Esophagus squamous epithelium (tissue), 4 donors: ENCODE results near the gene CATSPERD.

Experiments used
- CTCF ChIP-seq, 6 experiments: fragments of 450-650 bp in 4 of 6; fragments of 200-600 bp in 2 of 6; sonication (generic) in 2 of 6; IDR thresholded peaks; one replicate each; pipeline ENCODE4 v1.5.1; 2016 to 2019; ENCODE audit warnings: antibody characterized with exemption in 6 of 6, mild to moderate bottlenecking in 4 of 6, moderate library complexity in 4 of 6
- POLR2A ChIP-seq, 4 donors: fragments of 450-650 bp; IDR thresholded peaks; one replicate each; pipeline ENCODE4 v1.6.1; 2017; ENCODE audit warnings: antibody characterized with exemption in 4 of 4, mild to moderate bottlenecking in 4 of 4, moderate library complexity in 3 of 4

- TF ChIP-seq CTCF (IDR thresholded peaks at IDR 0.05) (no peak), POLR2A (IDR thresholded peaks at IDR 0.05) (no peak)
These were observed 79.1 kb downstream of the CATSPERD start for GRCh38 chr19:5799247-5800241.
